Osteoblast (primary cell): Measurements from ENCODE around the gene PCDH15. TPM values are rescaled to one million over a fixed set of nuclear protein-coding genes. Genes with fewer than 3 reads are reported as not detected.

Source experiments
- DNase-seq: peaks from one replicate; pipeline ENCODE4 v3.0.0; 2011; ENCODE audit warnings: low spot score, mixed read lengths; ENCODE audit not compliant: insufficient read length; ENCODE audit errors: missing footprints
- H2AFZ ChIP-seq: 2 replicates; pipeline ENCODE4 v1.6.0; 2011; ENCODE audit warnings: mild to moderate bottlenecking, low read length
- H3K27ac ChIP-seq: 2 replicates; pipeline ENCODE4 v1.5.1; 2011; ENCODE audit warnings: mild to moderate bottlenecking, low read depth, low read length, moderate library complexity
- H3K27me3 ChIP-seq: 2 replicates; pipeline ENCODE4 v1.6.0; 2012; ENCODE audit warnings: mild to moderate bottlenecking, control low read depth, inconsistent platforms, low read length, moderate library complexity; ENCODE audit not compliant: insufficient read depth
- H3K36me3 ChIP-seq: 2 replicates; pipeline ENCODE4 v1.5.1; 2011; ENCODE audit warnings: mild to moderate bottlenecking, low read length, control low read depth, moderate library complexity; ENCODE audit not compliant: insufficient read depth
- H3K4me1 ChIP-seq: 2 replicates; pipeline ENCODE4 v1.5.1; 2011; ENCODE audit warnings: mild to moderate bottlenecking, low read length, control low read depth, moderate library complexity; ENCODE audit not compliant: insufficient read depth
- H3K4me2 ChIP-seq: 2 replicates; pipeline ENCODE4 v1.6.0; 2011; ENCODE audit warnings: mild to moderate bottlenecking, low read length; ENCODE audit not compliant: insufficient read depth
- H3K4me3 ChIP-seq: fragments of 200-600 bp; sonication (generic); 3 replicates; pipeline ENCODE4 v1.5.1; 2012; ENCODE audit warnings: mild to moderate bottlenecking, low read length, inconsistent platforms; ENCODE audit not compliant: insufficient read depth
- H3K79me2 ChIP-seq: 2 replicates; pipeline ENCODE4 v1.6.0; 2012; ENCODE audit warnings: mild to moderate bottlenecking, low read length, control low read depth, inconsistent platforms; ENCODE audit not compliant: insufficient read depth
- H3K9me3 ChIP-seq: 2 replicates; pipeline ENCODE4 v1.5.1; 2011; ENCODE audit warnings: low read depth, low read length, control low read depth
- H4K20me1 ChIP-seq: 2 replicates; pipeline ENCODE4 v1.6.0; 2012; ENCODE audit warnings: mild to moderate bottlenecking, low read length, control low read depth; ENCODE audit not compliant: insufficient read depth
- CTCF ChIP-seq: IDR thresholded peaks from 2 replicates; pipeline ENCODE4 v1.5.1; 2011; ENCODE audit warnings: mild to moderate bottlenecking, low read depth, low read length, moderate library complexity; ENCODE audit errors: extremely low read depth
- total RNA-seq: library from RNA; depleted of rRNA; stranded (reverse); fragments of >200 nt; gene quantifications from 2 replicates; pipeline ENCODE4 v1.2.3, GENCODE V29; 2012

PCDH15 gene
- total RNA-seq, 1 donor: not detected

- DNase-seq: no peak
- Histone ChIP-seq H2AFZ (no peak overlapping the region), H3K9me3 (peaks cover 2% of the 10 kb centered on the region), H3K27ac (no peak overlapping the region), H3K36me3 (no peaks in the 10 kb centered on the region), H3K79me2 (no peaks in the 10 kb centered on the region), H3K4me2 (no peak overlapping the region), H3K4me3 (no peak overlapping the region), H3K4me1 (no peaks in the 10 kb centered on the region), H4K20me1 (no peaks in the 10 kb centered on the region), H3K27me3 (no peaks in the 10 kb centered on the region)
- no peak for TF ChIP-seq CTCF
Observed at GRCh38 chr10:54470324-54470631, 330.8 kb downstream of the PCDH15 start.

- H3K4me2 ChIP-seq: no peak overlapping the region
- no peak overlapping the region for H3K4me3 ChIP-seq
- no peak overlapping the region for H3K27ac ChIP-seq
- peaks cover 2% of the 10 kb centered on the region for H3K9me3 ChIP-seq
- no peaks in the 10 kb centered on the region for H3K79me2 ChIP-seq
- H3K4me1 ChIP-seq: no peaks in the 10 kb centered on the region
- H4K20me1 ChIP-seq: no peaks in the 10 kb centered on the region
- H3K36me3 ChIP-seq: no peaks in the 10 kb centered on the region
- no peak for TF ChIP-seq CTCF
- no peak overlapping the region for H2AFZ ChIP-seq
- DNase-seq: no peak
- no peaks in the 10 kb centered on the region for H3K27me3 ChIP-seq
Observed at GRCh38 chr10:54469587-54470323, 331.3 kb downstream of the PCDH15 start.

GRCh38 chr10:54454271-54454670 is 346.8 kb downstream of the PCDH15 start:
- Histone ChIP-seq H3K4me3 (no peak overlapping the region), H4K20me1 (no peaks in the 10 kb centered on the region), H2AFZ (no peak overlapping the region), H3K9me3 (peaks cover 2% of the 10 kb centered on the region), H3K36me3 (no peaks in the 10 kb centered on the region), H3K4me2 (no peak overlapping the region), H3K27ac (no peak overlapping the region), H3K79me2 (no peaks in the 10 kb centered on the region), H3K4me1 (no peaks in the 10 kb centered on the region), H3K27me3 (no peaks in the 10 kb centered on the region)
- DNase-seq: no peak
- TF ChIP-seq CTCF: no peak

GRCh38 chr10:54449056-54449455 is 352.0 kb downstream of the PCDH15 start:
- no peaks in the 10 kb centered on the region for H3K79me2 ChIP-seq
- H2AFZ ChIP-seq: no peak overlapping the region
- no peaks in the 10 kb centered on the region for H4K20me1 ChIP-seq
- peaks cover 2% of the 10 kb centered on the region for H3K9me3 ChIP-seq
- H3K4me1 ChIP-seq: no peaks in the 10 kb centered on the region
- H3K27me3 ChIP-seq: no peaks in the 10 kb centered on the region
- no peaks in the 10 kb centered on the region for H3K36me3 ChIP-seq
- H3K27ac ChIP-seq: no peak overlapping the region
- H3K4me2 ChIP-seq: no peak overlapping the region
- TF ChIP-seq CTCF: no peak
- H3K4me3 ChIP-seq: no peak overlapping the region
- no peak for DNase-seq
